Caco-2 (cell line): ENCODE measurements around the gene WDR75. TPM values are rescaled to one million over a fixed set of nuclear protein-coding genes. Genes with fewer than 3 reads are reported as not detected.

Experiments
- BruUV-seq: library from RNA; stranded (reverse); fragments of 400-500 nt; replicated peaks from 2 replicates; lab custom pipeline; 2021; lab: Mats Ljungman, UMichigan
- CTCF ChIA-PET: fragments of 300-600 bp; sonication (Branson Sonifier 250); formaldehyde crosslinking; loops from one replicate; lab custom pipeline; 2022; ENCODE audit warnings: antibody characterized with exemption; lab: Charles Lee
- POLR2A ChIA-PET: fragments of 300-600 bp; sonication (Branson Sonifier 250); formaldehyde crosslinking; loops from one replicate; lab custom pipeline; 2022; ENCODE audit warnings: antibody characterized with exemption; lab: Charles Lee
- DNase-seq, 2 experiments: peaks; one replicate each; pipeline versions ENCODE4 v3.0.0 to v3.0.0-alpha.2; 2020 to 2022
- H3K27me3 ChIP-seq: replicated peaks from 2 replicates; pipeline ENCODE4 v1.6.0; 2011; ENCODE audit warnings: low read length; ENCODE audit not compliant: control insufficient read depth, insufficient read depth
- H3K36me3 ChIP-seq: 2 replicates; pipeline ENCODE4 v1.5.1; 2011; ENCODE audit warnings: low read length; ENCODE audit not compliant: control insufficient read depth, insufficient read depth
- H3K4me1 ChIP-seq: fragments of 250-450 bp; sonication (Bioruptor Pico); 2 replicates; pipeline ENCODE4 v1.5.1; 2020; ENCODE audit warnings: mild to moderate bottlenecking
- H3K4me3 ChIP-seq: 2 replicates; pipeline ENCODE4 v1.5.1; 2011; ENCODE audit warnings: low read depth, mild to moderate bottlenecking, control low read depth, low read length
- H3K9me3 ChIP-seq: fragments of 250-450 bp; sonication (Bioruptor Pico); 2 replicates; pipeline ENCODE4 v1.5.1; 2020; ENCODE audit warnings: mild to moderate bottlenecking, moderate library complexity
- H3K27ac Mint-ChIP-seq: one replicate; pipeline ENCODE4 v1.8.0; 2022; ENCODE audit warnings: mixed read lengths; ENCODE audit not compliant: unreplicated experiment
- H3K27me3 Mint-ChIP-seq: one replicate; pipeline ENCODE4 v1.8.0; 2022; ENCODE audit warnings: mixed read lengths; ENCODE audit not compliant: insufficient read depth, unreplicated experiment
- H3K36me3 Mint-ChIP-seq: one replicate; pipeline ENCODE4 v1.8.0; 2022; ENCODE audit warnings: mild to moderate bottlenecking, mixed read lengths; ENCODE audit not compliant: insufficient read depth, unreplicated experiment
- H3K4me1 Mint-ChIP-seq: one replicate; pipeline ENCODE4 v1.8.0; 2022; ENCODE audit warnings: low read depth, mixed read lengths; ENCODE audit not compliant: unreplicated experiment
- H3K4me3 Mint-ChIP-seq: one replicate; pipeline ENCODE4 v1.8.0; 2022; ENCODE audit warnings: mild to moderate bottlenecking, moderate library complexity, mixed read lengths; ENCODE audit not compliant: unreplicated experiment
- H3K9me3 Mint-ChIP-seq: one replicate; pipeline ENCODE4 v1.8.0; 2022; ENCODE audit warnings: mixed read lengths; ENCODE audit not compliant: unreplicated experiment
- intact Hi-C: fragments of 100-400 bp; cut with micrococcal nuclease; formaldehyde crosslinking; loops from one replicate; pipeline ENCODE4 v1.10.0; 2022; ENCODE audit not compliant: unreplicated experiment
- total RNA-seq: library from RNA; stranded (reverse); gene quantifications from 2 replicates; pipeline ENCODE4 v1.2.3, GENCODE V29; 2022
- TF ChIP-seq, protein P1 (sequence below), 2 experiments: fragments of 200-600 bp in 1 of 2; IDR thresholded peaks; 1 replicate in 1 of 2; 2 replicates in 1 of 2; pipeline versions ENCODE4 v1.5.1 to v1.8.0; 2011 to 2022; ENCODE audit warnings: antibody characterized with exemption in 1 of 2, control low read depth in 1 of 2, inconsistent platforms in 1 of 2, low read depth in 1 of 2, low read length in 1 of 2, mild to moderate bottlenecking in 1 of 2, moderate library complexity in 1 of 2; ENCODE audit not compliant: insufficient read depth in 1 of 2, severe bottlenecking in 1 of 2, unreplicated experiment in 1 of 2

WDR75 gene
- total RNA-seq, 1 experiment from 2014 or later: 50.2 TPM

DNA sequence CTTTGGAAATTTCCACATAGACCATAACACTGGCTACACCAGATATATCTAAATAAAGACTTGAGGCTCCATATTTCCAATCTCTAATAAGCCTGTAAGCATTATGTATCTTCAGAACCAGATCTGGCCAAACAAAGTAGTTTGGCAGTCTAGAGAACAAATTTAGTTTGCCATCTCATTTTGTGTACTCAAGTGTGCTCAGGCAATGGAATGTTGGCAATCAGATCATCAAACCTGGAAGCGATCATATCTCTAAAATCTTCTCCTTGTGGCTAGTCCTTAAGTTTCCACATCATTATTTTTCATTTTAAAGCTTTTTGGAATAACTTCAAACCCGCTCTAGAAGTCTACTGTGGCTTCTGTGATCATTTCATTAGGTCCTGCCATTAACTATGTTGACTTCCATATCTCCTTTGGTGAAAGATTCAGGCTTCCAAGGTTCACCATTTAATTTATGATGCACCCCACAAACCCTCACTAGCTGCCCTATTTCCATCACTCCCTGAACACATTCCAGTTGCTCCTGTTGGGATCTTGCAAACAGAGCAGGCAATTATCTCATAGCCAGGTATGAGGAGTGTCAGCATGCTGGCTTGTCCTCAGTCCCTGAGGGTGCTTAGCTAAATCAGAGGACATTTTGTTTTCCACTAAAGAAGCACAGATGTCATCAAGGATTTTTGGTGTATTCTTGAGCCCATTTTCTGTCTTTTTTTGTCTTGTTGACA is 46.2 kb downstream of the WDR75 start:
- ChIA-PET POLR2A (interaction anchor here (1.1 kb wide), 1 partner anchor 93 kb away, joined by 3 read pairs; the partner anchor contains the start of gene SLC40A1), CTCF (no interaction called here)
- Mint-ChIP-seq H3K4me3 (no peak overlapping the region), H3K9me3 (no peaks in the 10 kb centered on the region), H3K27ac (no peak overlapping the region), H3K4me1 (peaks cover 8% of the 10 kb centered on the region), H3K36me3 (no peaks in the 10 kb centered on the region), H3K27me3 (no peaks in the 10 kb centered on the region)
- no TSS peak for BruUV-seq
- no peak for DNase-seq
- intact Hi-C loops: no loop called here
- Histone ChIP-seq H3K36me3 (no peaks in the 10 kb centered on the region), H3K4me1 (peaks cover 20% of the 10 kb centered on the region), H3K27me3 (no peaks in the 10 kb centered on the region), H3K4me3 (no peak overlapping the region), H3K9me3 (no peaks in the 10 kb centered on the region)
- TF ChIP-seq, protein P1, sequence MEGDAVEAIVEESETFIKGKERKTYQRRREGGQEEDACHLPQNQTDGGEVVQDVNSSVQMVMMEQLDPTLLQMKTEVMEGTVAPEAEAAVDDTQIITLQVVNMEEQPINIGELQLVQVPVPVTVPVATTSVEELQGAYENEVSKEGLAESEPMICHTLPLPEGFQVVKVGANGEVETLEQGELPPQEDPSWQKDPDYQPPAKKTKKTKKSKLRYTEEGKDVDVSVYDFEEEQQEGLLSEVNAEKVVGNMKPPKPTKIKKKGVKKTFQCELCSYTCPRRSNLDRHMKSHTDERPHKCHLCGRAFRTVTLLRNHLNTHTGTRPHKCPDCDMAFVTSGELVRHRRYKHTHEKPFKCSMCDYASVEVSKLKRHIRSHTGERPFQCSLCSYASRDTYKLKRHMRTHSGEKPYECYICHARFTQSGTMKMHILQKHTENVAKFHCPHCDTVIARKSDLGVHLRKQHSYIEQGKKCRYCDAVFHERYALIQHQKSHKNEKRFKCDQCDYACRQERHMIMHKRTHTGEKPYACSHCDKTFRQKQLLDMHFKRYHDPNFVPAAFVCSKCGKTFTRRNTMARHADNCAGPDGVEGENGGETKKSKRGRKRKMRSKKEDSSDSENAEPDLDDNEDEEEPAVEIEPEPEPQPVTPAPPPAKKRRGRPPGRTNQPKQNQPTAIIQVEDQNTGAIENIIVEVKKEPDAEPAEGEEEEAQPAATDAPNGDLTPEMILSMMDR (IDR thresholded peaks at IDR 0.05; ENCODE audit: insufficient read depth in 1 of 2, low read depth in 1 of 2, low read length in 1 of 2, severe bottlenecking in 1 of 2, unreplicated experiment in 1 of 2): no peak

DNA sequence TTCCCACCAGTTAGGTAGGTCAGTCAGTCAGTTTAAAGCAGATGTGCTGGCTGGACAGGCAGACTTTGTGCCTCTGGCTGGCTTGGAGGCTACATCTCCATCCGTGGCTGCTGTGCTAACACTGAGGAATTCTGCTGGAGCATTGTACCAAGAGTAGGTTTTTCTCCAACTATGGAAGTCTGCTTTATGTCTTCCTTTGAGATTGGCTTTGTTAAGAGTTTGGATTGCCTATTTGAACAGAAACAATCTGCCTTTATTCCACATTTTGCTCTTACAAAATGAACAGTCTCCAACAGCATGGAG is 46.7 kb downstream of the WDR75 start:
- Histone ChIP-seq H3K4me1 (peaks cover 20% of the 10 kb centered on the region), H3K4me3 (no peak overlapping the region), H3K36me3 (no peaks in the 10 kb centered on the region), H3K27me3 (no peaks in the 10 kb centered on the region), H3K9me3 (no peaks in the 10 kb centered on the region)
- DNase-seq: no peak
- H3K9me3 Mint-ChIP-seq: no peaks in the 10 kb centered on the region
- intact Hi-C loops: no loop called here
- BruUV-seq: no TSS peak
- no peak overlapping the region for H3K4me3 Mint-ChIP-seq
- H3K27ac Mint-ChIP-seq: no peak overlapping the region
- TF ChIP-seq, protein P1 (IDR thresholded peaks at IDR 0.05; ENCODE audit: insufficient read depth in 1 of 2, low read depth in 1 of 2, low read length in 1 of 2, severe bottlenecking in 1 of 2, unreplicated experiment in 1 of 2): no peak
- H3K27me3 Mint-ChIP-seq: no peaks in the 10 kb centered on the region
- ChIA-PET POLR2A (no interaction called here), CTCF (no interaction called here)
- H3K4me1 Mint-ChIP-seq: peaks cover 8% of the 10 kb centered on the region
- no peaks in the 10 kb centered on the region for H3K36me3 Mint-ChIP-seq

DNA sequence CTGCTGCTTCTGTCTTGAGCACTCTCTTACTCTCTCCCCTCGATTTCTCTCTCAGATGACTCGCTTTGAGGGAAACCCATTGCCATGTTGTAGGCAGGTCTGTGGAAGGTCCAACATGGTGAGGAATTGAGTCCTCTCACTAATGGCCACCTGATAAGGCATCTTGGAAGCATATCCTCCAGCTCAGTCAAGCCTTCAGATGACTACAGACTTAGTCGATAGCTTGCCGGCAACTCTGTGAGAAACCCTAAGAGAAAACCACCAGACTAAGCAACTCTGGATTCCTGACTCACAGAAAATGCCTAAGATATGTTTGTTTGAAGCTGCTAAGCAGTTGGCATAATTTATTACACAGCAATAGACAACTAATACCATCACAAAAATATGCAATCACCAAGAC is 51.2 kb downstream of the WDR75 start:
- Histone ChIP-seq H3K4me3 (no peak overlapping the region), H3K36me3 (no peaks in the 10 kb centered on the region), H3K4me1 (no peaks in the 10 kb centered on the region), H3K9me3 (no peaks in the 10 kb centered on the region), H3K27me3 (no peaks in the 10 kb centered on the region)
- intact Hi-C loops: no loop called here
- Mint-ChIP-seq H3K9me3 (no peaks in the 10 kb centered on the region), H3K36me3 (no peaks in the 10 kb centered on the region), H3K27ac (no peak overlapping the region), H3K4me3 (no peak overlapping the region), H3K27me3 (no peaks in the 10 kb centered on the region), H3K4me1 (no peaks in the 10 kb centered on the region)
- POLR2A ChIA-PET: no interaction called here
- DNase-seq: no peak
- no TSS peak for BruUV-seq
- TF ChIP-seq, protein P1 (IDR thresholded peaks at IDR 0.05; ENCODE audit: insufficient read depth in 1 of 2, low read depth in 1 of 2, low read length in 1 of 2, severe bottlenecking in 1 of 2, unreplicated experiment in 1 of 2): no peak
- CTCF ChIA-PET: no interaction called here
